ENCODE data around the gene GP1BB. TPM values are rescaled to one million over a fixed set of nuclear protein-coding genes. Genes with fewer than 3 reads are reported as not detected.

The GP1BB gene
- total and polyA plus RNA-seq, 2 experiments from 2014 or later: 4.9 to 10.2 TPM

GRCh38 chr22:19753996-19754700, 30.8 kb downstream of the GP1BB start:
- DNase-seq: no peak
- H3F3A ChIP-seq (ENCODE audit: insufficient read depth): no peaks in the 10 kb centered on the region
- no peaks in the 10 kb centered on the region for H3K9me3 ChIP-seq (ENCODE audit: low read depth)
- H4K20me1 ChIP-seq (ENCODE audit: insufficient read depth): no peaks in the 10 kb centered on the region
- H3K27me3 ChIP-seq (replicated peaks; ENCODE audit: insufficient read depth): peaks cover 25% of the 10 kb centered on the region; the same call in 1 of the 2 replicates
- WGBS, 2 experiments (ENCODE audit: low coverage in 1 of 2, low lambda C conversion rate in 2 of 2, missing lambda C conversion rate in 2 of 2): 70 to 79% methylated on average over 13 to 14 of the region's 14 CpGs
- H3K79me2 ChIP-seq (ENCODE audit: insufficient read depth): no peaks in the 10 kb centered on the region
- H2AFZ ChIP-seq: no peak overlapping the region
- H3K4me3 ChIP-seq: no peak overlapping the region
- no peak overlapping the region for H3K27ac ChIP-seq
- in situ Hi-C loops (cut with MboI): no loop called here
- H3K9me2 ChIP-seq (ENCODE audit: insufficient read depth): no peaks in the 10 kb centered on the region
- TF ChIP-seq EZH2phosphoT487 (IDR thresholded peaks at IDR 0.05; ENCODE audit: insufficient read depth, low read depth) (no peak), EZH2 (IDR thresholded peaks at IDR 0.05; ENCODE audit: insufficient read depth, poor library complexity, severe bottlenecking) (no peak)
- H3K4me1 ChIP-seq (ENCODE audit: insufficient read depth): 0 out of 2 replicates have a peak, but pooled peaks cover 4% of the 10 kb centered on the region
- H3K36me3 ChIP-seq (ENCODE audit: low read depth): no peaks in the 10 kb centered on the region
- H3K4me2 ChIP-seq (ENCODE audit: unreplicated experiment): no peak overlapping the region
- no peak overlapping the region for H3K9ac ChIP-seq

DNA sequence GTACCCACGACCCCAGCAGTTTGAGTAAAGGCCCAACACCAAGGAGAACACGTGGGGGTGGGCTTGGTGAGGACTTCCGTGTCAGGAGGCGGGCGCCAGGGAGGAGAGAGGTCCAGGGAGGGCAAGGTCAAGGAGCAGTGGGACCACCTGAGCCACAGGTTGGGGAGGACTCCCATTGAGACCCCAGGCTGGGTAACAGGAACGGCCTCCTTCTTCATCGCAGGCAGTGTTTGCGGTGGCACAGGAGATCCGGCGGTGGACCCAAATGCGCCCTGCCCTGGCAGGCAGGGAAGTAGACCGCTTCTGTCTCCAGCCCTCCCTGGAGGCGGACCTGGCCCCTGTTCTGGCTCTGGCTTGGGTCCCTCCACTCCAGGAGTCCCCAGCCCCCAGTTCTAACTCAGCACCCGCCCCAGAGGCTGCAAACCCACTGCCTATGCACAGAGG, 31.4 kb downstream of the GP1BB start:
- no peaks in the 10 kb centered on the region for H3K9me2 ChIP-seq (ENCODE audit: insufficient read depth)
- no peak overlapping the region for H2AFZ ChIP-seq
- H4K20me1 ChIP-seq (ENCODE audit: insufficient read depth): no peaks in the 10 kb centered on the region
- 26 to 31% methylated on average over 9 to 13 of the region's 14 CpGs for WGBS, 2 experiments (ENCODE audit: low coverage in 1 of 2, low lambda C conversion rate in 2 of 2, missing lambda C conversion rate in 2 of 2)
- no peak overlapping the region for H3K4me2 ChIP-seq (ENCODE audit: unreplicated experiment)
- in situ Hi-C loops (cut with MboI): no loop called here
- peaks cover 6% of the 10 kb centered on the region; the same call in 1 of the 2 replicates for H3K4me1 ChIP-seq (ENCODE audit: insufficient read depth)
- DNase-seq: no peak
- H3K27ac ChIP-seq: no peak overlapping the region
- H3K27me3 ChIP-seq (replicated peaks; ENCODE audit: insufficient read depth): peaks cover 25% of the 10 kb centered on the region; the same call in 1 of the 2 replicates
- no peaks in the 10 kb centered on the region for H3K9me3 ChIP-seq (ENCODE audit: low read depth)
- H3K36me3 ChIP-seq (ENCODE audit: low read depth): no peaks in the 10 kb centered on the region
- TF ChIP-seq EZH2phosphoT487 (IDR thresholded peaks at IDR 0.05; ENCODE audit: insufficient read depth, low read depth) (0 out of 2 replicates have a peak, but pooled peaks have one; percentile 49), EZH2 (IDR thresholded peaks at IDR 0.05; ENCODE audit: insufficient read depth, poor library complexity, severe bottlenecking) (no peak)
- no peaks in the 10 kb centered on the region for H3F3A ChIP-seq (ENCODE audit: insufficient read depth)
- no peaks in the 10 kb centered on the region for H3K79me2 ChIP-seq (ENCODE audit: insufficient read depth)
- H3K4me3 ChIP-seq: no peak overlapping the region
- H3K9ac ChIP-seq: no peak overlapping the region

- Histone ChIP-seq H3K9me3 (ENCODE audit: low read depth) (no peaks in the 10 kb centered on the region), H3K4me2 (ENCODE audit: unreplicated experiment) (peak overlapping the region; percentile 57), H4K20me1 (ENCODE audit: insufficient read depth) (no peaks in the 10 kb centered on the region), H3K9me2 (ENCODE audit: insufficient read depth) (no peaks in the 10 kb centered on the region), H3K9ac (no peak overlapping the region), H3K27me3 (replicated peaks; ENCODE audit: insufficient read depth) (peaks cover 25% of the 10 kb centered on the region; the same call in 1 of the 2 replicates), H3K27ac (no peak overlapping the region), H3K4me1 (ENCODE audit: insufficient read depth) (peaks cover 10% of the 10 kb centered on the region; the same call in 1 of the 2 replicates), H3K4me3 (peak overlapping the region; percentile 52; the same call in 1 of the 2 replicates), H3K36me3 (ENCODE audit: low read depth) (no peaks in the 10 kb centered on the region), H3K79me2 (ENCODE audit: insufficient read depth) (no peaks in the 10 kb centered on the region), H2AFZ (no peak overlapping the region), H3F3A (ENCODE audit: insufficient read depth) (0 out of 2 replicates have a peak, but pooled peaks cover 5% of the 10 kb centered on the region)
- in situ Hi-C loops (cut with MboI): no loop called here
- no peak for DNase-seq
- no peak for TF ChIP-seq EZH2 (IDR thresholded peaks at IDR 0.05; ENCODE audit: insufficient read depth, poor library complexity, severe bottlenecking)
- no peak for TF ChIP-seq EZH2phosphoT487 (IDR thresholded peaks at IDR 0.05; ENCODE audit: insufficient read depth, low read depth)
- WGBS, 2 experiments (ENCODE audit: low coverage in 1 of 2, low lambda C conversion rate in 2 of 2, missing lambda C conversion rate in 2 of 2): 2 to 3% methylated on average over 26 to 59 of the region's 59 CpGs
These were observed 31.9 kb downstream of the GP1BB start for GRCh38 chr22:19755145-19755710.

DNA sequence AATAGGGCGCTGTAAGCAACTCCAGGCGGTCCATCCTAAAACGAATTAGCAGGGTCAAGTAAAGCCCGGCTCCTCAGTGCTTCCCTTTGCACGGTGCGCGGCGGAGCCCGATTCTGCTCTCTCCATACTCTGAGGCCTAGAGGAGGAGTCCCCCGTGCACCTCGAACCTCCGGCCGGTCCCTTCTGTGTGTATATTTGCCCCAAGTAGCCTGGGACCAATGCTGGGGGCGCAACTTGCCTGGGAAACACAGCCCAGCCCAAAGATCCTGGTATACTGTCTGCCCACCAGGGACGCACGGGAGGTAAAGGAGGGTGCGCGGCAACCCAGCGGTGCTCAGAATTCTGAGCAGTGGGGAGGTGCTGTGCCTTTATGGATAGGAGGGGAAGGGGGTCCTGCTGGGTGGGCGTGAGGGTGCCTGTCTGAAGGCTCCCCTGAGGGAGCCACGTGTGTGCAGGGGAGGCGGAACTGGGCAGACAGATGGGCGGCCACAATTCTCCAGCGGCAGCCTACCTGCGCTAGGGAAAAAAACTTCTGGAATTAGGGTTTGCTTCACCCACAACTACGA, 32.5 kb downstream of the GP1BB start:
- peak; percentile 87 for TF ChIP-seq EZH2 (IDR thresholded peaks at IDR 0.05; ENCODE audit: insufficient read depth, poor library complexity, severe bottlenecking)
- 0 out of 2 replicates have a peak, but pooled peaks have one; percentile 37 for TF ChIP-seq EZH2phosphoT487 (IDR thresholded peaks at IDR 0.05; ENCODE audit: insufficient read depth, low read depth)

More for the DNA sequence above, 32.5 kb downstream of the GP1BB start:
- Histone ChIP-seq H3K9ac (no peak overlapping the region), H2AFZ (no peak overlapping the region), H3K27ac (no peak overlapping the region), H3K36me3 (ENCODE audit: low read depth) (no peaks in the 10 kb centered on the region), H3K9me2 (ENCODE audit: insufficient read depth) (no peaks in the 10 kb centered on the region), H3K79me2 (ENCODE audit: insufficient read depth) (no peaks in the 10 kb centered on the region), H3F3A (ENCODE audit: insufficient read depth) (0 out of 2 replicates have a peak, but pooled peaks cover 5% of the 10 kb centered on the region), H3K9me3 (ENCODE audit: low read depth) (no peaks in the 10 kb centered on the region), H4K20me1 (ENCODE audit: insufficient read depth) (no peaks in the 10 kb centered on the region), H3K4me1 (ENCODE audit: insufficient read depth) (peaks cover 10% of the 10 kb centered on the region; the same call in 1 of the 2 replicates), H3K4me3 (no peak overlapping the region), H3K4me2 (ENCODE audit: unreplicated experiment) (peak overlapping the region; percentile 57), H3K27me3 (replicated peaks; ENCODE audit: insufficient read depth) (peaks cover 25% of the 10 kb centered on the region; the same call in 1 of the 2 replicates)
- DNase-seq: no peak
- in situ Hi-C loops (cut with MboI): no loop called here
- WGBS, 2 experiments (ENCODE audit: low coverage in 1 of 2, low lambda C conversion rate in 2 of 2, missing lambda C conversion rate in 2 of 2): 37 to 48% methylated on average over 24 to 26 of the region's 26 CpGs
